ENCODE data around the gene SERPINB7.

Gene SERPINB7

GRCh38 chr18:63783394-63783793 is 8.2 kb downstream of the SERPINB7 start:
- H3K4me3 ChIP-seq (ENCODE audit: low read depth, low read length): no peak overlapping the region
- no peak for DNase-seq (ENCODE audit: low read depth, low spot score)
- ChIA-PET POLR2A (no interaction called here), CTCF (no interaction called here)
- TF ChIP-seq, protein P1, sequence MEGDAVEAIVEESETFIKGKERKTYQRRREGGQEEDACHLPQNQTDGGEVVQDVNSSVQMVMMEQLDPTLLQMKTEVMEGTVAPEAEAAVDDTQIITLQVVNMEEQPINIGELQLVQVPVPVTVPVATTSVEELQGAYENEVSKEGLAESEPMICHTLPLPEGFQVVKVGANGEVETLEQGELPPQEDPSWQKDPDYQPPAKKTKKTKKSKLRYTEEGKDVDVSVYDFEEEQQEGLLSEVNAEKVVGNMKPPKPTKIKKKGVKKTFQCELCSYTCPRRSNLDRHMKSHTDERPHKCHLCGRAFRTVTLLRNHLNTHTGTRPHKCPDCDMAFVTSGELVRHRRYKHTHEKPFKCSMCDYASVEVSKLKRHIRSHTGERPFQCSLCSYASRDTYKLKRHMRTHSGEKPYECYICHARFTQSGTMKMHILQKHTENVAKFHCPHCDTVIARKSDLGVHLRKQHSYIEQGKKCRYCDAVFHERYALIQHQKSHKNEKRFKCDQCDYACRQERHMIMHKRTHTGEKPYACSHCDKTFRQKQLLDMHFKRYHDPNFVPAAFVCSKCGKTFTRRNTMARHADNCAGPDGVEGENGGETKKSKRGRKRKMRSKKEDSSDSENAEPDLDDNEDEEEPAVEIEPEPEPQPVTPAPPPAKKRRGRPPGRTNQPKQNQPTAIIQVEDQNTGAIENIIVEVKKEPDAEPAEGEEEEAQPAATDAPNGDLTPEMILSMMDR (IDR thresholded peaks at IDR 0.05; ENCODE audit: insufficient read depth, low read length, missing control alignments): no peak

- DNase-seq (ENCODE audit: low read depth, low spot score): no peak
- H3K4me3 ChIP-seq (ENCODE audit: low read depth, low read length): no peak overlapping the region
- TF ChIP-seq, protein P1 (IDR thresholded peaks at IDR 0.05; ENCODE audit: insufficient read depth, low read length, missing control alignments): no peak
- POLR2A ChIA-PET: no interaction called here
- CTCF ChIA-PET: interaction anchor here (0.6 to 0.7 kb wide), 2 partner anchors 33 to 44 kb away, joined by 3 read pairs; no protein-coding TSS in a partner anchor
These were observed 9.7 kb downstream of the SERPINB7 start for GRCh38 chr18:63784787-63785452.

GRCh38 chr18:63787673-63788072 is 12.5 kb downstream of the SERPINB7 start:
- POLR2A ChIA-PET: no interaction called here
- DNase-seq (ENCODE audit: low read depth, low spot score): no peak
- CTCF ChIA-PET: no interaction called here
- TF ChIP-seq, protein P1 (IDR thresholded peaks at IDR 0.05; ENCODE audit: insufficient read depth, low read length, missing control alignments): no peak
- H3K4me3 ChIP-seq (ENCODE audit: low read depth, low read length): no peak overlapping the region

DNA sequence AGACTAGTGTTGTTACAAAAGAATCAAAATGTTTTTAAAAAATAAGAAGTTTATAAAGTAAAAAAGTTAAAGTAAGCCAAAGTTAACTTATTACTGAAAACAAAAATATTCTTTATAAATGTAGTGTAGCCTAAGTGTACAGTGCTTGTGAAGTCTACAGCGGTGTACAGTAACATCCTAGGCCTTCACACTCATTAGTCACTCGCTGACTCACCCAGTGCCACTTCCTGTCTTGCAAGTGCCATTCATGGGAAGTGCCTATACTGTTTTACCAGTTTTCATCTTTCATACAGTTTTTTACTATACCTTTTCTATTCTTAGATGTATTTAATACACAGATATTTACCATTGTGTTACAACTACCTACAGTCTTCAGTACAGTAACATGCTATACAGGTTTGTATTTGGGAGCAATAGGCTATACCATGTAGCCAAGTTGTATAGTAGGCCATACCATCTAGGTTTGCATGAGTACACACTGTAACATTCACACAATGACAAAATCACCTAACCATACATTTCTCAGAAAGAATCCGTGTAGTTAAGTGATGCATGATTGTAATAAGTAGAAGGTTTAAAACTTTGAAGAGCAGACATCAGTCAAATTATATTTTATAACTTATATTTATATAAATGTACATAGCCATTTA is 13.4 kb downstream of the SERPINB7 start:
- no peak overlapping the region for H3K4me3 ChIP-seq (ENCODE audit: low read depth, low read length)
- ChIA-PET CTCF (no interaction called here), POLR2A (no interaction called here)
- DNase-seq (ENCODE audit: low read depth, low spot score): peak; percentile 82
- TF ChIP-seq, protein P1 (IDR thresholded peaks at IDR 0.05; ENCODE audit: insufficient read depth, low read length, missing control alignments): no peak

DNA sequence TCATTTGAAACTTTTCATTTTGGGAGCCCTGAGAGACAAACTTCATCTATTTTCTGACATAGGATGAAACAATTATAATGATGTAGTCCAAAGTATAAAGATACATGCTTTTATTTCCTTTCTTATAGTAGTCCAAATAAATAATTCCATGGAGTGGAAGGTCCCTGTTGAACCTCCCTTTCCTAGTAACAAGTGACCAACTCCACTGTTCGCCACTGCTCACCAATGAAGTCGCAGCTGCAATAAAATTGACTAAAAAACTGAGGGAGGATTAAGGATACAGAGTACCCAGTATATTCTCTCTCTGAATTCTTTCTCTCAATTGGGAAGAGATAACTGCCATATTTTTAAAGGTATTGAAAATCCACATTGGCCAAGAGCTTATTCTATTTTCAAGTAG is 14.1 kb downstream of the SERPINB7 start:
- TF ChIP-seq, protein P1 (IDR thresholded peaks at IDR 0.05; ENCODE audit: insufficient read depth, low read length, missing control alignments): no peak
- POLR2A ChIA-PET: no interaction called here
- DNase-seq (ENCODE audit: low read depth, low spot score): no peak
- H3K4me3 ChIP-seq (ENCODE audit: low read depth, low read length): no peak overlapping the region
- CTCF ChIA-PET: interaction anchor here (0.9 to 1.2 kb wide), 2 partner anchors 54 to 283 kb away, joined by 3 read pairs; no protein-coding TSS in a partner anchor

DNA sequence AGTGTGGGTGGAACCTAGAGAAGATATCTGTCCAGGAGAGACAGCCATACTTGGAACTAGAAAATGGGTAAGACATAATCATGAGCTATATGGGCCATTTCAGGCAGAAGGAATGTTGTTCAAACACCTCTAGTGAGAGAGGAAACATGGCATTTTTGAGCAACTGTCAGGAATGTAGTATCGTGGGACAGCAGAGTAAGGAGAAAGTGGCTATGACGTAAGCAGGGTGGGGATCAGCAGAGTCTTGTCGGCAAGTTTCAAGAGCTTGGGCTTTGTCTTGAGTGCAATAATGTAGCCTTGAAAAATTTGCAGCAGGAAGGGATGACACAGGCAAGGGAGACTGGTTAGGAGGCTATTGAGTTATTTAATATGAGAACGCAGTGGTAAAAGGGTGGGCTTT is 20.4 kb downstream of the SERPINB7 start:
- TF ChIP-seq, protein P1 (IDR thresholded peaks at IDR 0.05; ENCODE audit: insufficient read depth, low read length, missing control alignments): no peak
- H3K4me3 ChIP-seq (ENCODE audit: low read depth, low read length): no peak overlapping the region
- ChIA-PET CTCF (no interaction called here), POLR2A (no interaction called here)
- no peak for DNase-seq (ENCODE audit: low read depth, low spot score)
